ENCODE measurements around the gene S100A12. TPM values are rescaled to one million over a fixed set of nuclear protein-coding genes. Genes with fewer than 3 reads are reported as not detected.

S100A12 gene
- total and polyA plus RNA-seq, 9 of the 15 experiments (the other 6 are each of a cell fraction or from before 2014, with no cell fraction given): not detected

DNA sequence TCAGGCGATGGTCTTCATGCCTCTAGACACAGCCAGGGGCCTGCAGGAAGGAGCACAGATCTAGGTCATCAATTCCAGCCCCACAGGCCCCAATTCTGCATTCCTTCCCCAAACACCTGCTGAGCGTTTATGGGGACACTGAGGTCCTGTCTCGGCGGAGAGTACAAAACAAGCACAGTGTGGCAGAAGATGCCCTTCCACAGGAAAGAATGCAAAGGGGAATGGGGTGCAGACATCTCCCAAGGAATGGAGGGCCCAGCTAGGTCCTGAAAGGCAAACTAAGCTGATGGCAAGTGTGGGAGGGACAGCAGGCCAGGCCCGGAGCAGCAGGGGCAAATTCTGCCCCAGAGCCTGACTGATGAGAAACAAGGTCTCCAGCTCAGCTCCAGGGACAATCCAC is 19.0 kb upstream of the S100A12 start:
- BruUV-seq (replicated peaks): no TSS peak
- Histone ChIP-seq H4K20me1 (replicated peaks; ENCODE audit: control insufficient read depth, insufficient read depth, low read length) (peaks cover 3% of the 10 kb centered on the region; the same call in 1 of the 2 replicates), H2AFZ (ENCODE audit: low read depth, low read length) (no peak overlapping the region), H3K9me3 (replicated peaks; ENCODE audit: control insufficient read depth, insufficient read depth, low read depth, low read length) (no peaks in the 10 kb centered on the region), H3K27me3 (ENCODE audit: control insufficient read depth in 2 of 2, insufficient read depth in 2 of 2, low read length in 2 of 2) (peaks cover 25 to 68% of the 10 kb centered on the region in 2 experiments; a peak in 4 of 5 replicates), H3K27ac (ENCODE audit: extremely low read depth, low read depth, low read length) (no peak overlapping the region), H3K4me1 (replicated peaks in 1 of 2; ENCODE audit: control insufficient read depth in 2 of 2, insufficient read depth in 2 of 2, low read length in 2 of 2) (peaks cover 0 to 6% of the 10 kb centered on the region in 2 experiments; a peak in 1 of 5 replicates), H3K9ac (ENCODE audit: insufficient read depth in 1 of 2, low read depth in 2 of 2, low read length in 2 of 2) (no peak overlapping the region), H3K79me2 (ENCODE audit: control insufficient read depth, insufficient read depth, low read length) (no peaks in the 10 kb centered on the region), H3K4me2 (ENCODE audit: insufficient read depth, low read length) (no peak overlapping the region), H3K9me1 (ENCODE audit: control insufficient read depth, insufficient read depth, low read length) (no peaks in the 10 kb centered on the region), H3K4me3 (no peak overlapping the region), H3K36me3 (ENCODE audit: control insufficient read depth, insufficient read depth, low read length) (no peaks in the 10 kb centered on the region)
- intact Hi-C loops (cut with micrococcal nuclease): no loop called here
- FAIRE-seq: no peak
- in situ Hi-C loops (cut with MboI): no loop called here
- TF ChIP-seq ZNF384 (IDR thresholded peaks at IDR 0.05; ENCODE audit: low read depth, low read length): no peak
- TF ChIP-seq ZNF830 (CRISPR knock-in tag; IDR thresholded peaks at IDR 0.05): no peak
- no peak for TF ChIP-seq POLR2H (tag; IDR thresholded peaks at IDR 0.05; ENCODE audit: low read depth)
- no peak for TF ChIP-seq SMAD4 (CRISPR knock-in tag; conservative IDR thresholded peaks at IDR 0.05)
- TF ChIP-seq, protein P1, sequence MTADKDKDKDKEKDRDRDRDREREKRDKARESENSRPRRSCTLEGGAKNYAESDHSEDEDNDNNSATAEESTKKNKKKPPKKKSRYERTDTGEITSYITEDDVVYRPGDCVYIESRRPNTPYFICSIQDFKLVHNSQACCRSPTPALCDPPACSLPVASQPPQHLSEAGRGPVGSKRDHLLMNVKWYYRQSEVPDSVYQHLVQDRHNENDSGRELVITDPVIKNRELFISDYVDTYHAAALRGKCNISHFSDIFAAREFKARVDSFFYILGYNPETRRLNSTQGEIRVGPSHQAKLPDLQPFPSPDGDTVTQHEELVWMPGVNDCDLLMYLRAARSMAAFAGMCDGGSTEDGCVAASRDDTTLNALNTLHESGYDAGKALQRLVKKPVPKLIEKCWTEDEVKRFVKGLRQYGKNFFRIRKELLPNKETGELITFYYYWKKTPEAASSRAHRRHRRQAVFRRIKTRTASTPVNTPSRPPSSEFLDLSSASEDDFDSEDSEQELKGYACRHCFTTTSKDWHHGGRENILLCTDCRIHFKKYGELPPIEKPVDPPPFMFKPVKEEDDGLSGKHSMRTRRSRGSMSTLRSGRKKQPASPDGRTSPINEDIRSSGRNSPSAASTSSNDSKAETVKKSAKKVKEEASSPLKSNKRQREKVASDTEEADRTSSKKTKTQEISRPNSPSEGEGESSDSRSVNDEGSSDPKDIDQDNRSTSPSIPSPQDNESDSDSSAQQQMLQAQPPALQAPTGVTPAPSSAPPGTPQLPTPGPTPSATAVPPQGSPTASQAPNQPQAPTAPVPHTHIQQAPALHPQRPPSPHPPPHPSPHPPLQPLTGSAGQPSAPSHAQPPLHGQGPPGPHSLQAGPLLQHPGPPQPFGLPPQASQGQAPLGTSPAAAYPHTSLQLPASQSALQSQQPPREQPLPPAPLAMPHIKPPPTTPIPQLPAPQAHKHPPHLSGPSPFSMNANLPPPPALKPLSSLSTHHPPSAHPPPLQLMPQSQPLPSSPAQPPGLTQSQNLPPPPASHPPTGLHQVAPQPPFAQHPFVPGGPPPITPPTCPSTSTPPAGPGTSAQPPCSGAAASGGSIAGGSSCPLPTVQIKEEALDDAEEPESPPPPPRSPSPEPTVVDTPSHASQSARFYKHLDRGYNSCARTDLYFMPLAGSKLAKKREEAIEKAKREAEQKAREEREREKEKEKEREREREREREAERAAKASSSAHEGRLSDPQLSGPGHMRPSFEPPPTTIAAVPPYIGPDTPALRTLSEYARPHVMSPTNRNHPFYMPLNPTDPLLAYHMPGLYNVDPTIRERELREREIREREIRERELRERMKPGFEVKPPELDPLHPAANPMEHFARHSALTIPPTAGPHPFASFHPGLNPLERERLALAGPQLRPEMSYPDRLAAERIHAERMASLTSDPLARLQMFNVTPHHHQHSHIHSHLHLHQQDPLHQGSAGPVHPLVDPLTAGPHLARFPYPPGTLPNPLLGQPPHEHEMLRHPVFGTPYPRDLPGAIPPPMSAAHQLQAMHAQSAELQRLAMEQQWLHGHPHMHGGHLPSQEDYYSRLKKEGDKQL (CRISPR knock-in tag; IDR thresholded peaks at IDR 0.05; ENCODE audit: borderline replicate concordance): no peak
- TF ChIP-seq, protein P2, sequence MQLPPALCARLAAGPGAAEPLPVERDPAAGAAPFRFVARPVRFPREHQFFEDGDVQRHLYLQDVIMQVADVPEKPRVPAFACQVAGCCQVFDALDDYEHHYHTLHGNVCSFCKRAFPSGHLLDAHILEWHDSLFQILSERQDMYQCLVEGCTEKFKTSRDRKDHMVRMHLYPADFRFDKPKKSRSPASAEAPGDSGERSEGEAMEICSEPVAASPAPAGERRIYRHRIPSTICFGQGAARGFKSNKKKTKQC (CRISPR knock-in tag; IDR thresholded peaks at IDR 0.05): no peak
- TF ChIP-seq MED1 (CRISPR knock-in tag; IDR thresholded peaks at IDR 0.05; ENCODE audit: borderline replicate concordance): no peak
- TF ChIP-seq, protein P3, sequence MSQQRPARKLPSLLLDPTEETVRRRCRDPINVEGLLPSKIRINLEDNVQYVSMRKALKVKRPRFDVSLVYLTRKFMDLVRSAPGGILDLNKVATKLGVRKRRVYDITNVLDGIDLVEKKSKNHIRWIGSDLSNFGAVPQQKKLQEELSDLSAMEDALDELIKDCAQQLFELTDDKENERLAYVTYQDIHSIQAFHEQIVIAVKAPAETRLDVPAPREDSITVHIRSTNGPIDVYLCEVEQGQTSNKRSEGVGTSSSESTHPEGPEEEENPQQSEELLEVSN (IDR thresholded peaks at IDR 0.05; ENCODE audit: borderline replicate concordance in 1 of 2, extremely low read depth in 1 of 2, insufficient read depth in 1 of 2, insufficient read length in 1 of 2, low read depth in 1 of 2, low read length in 1 of 2, poor library complexity in 1 of 2, severe bottlenecking in 1 of 2): no peak
- CTCF ChIA-PET (ENCODE audit: low intra/inter-chr PET ratio): no interaction called here
- no peak for DNase-seq (ENCODE audit: extremely low read depth in 1 of 4, low spot score in 3 of 4)
- POLR2A ChIA-PET: interaction anchor here (0.6 to 1.4 kb wide), 2 partner anchors 8 to 101 kb away, joined by 3 to 7 read pairs; no protein-coding TSS in a partner anchor
- WGBS (ENCODE audit: insufficient coverage, low coverage, missing lambda C conversion rate): 3% methylated on average over 5 of the region's 5 CpGs
- ATAC-seq: no peak
